K562 (cell line): Measurements from ENCODE around the gene PRDM16.

Experiments
- HNRNPK ChIP-seq: fragments of 200-400 bp; formaldehyde crosslinking; IDR thresholded peaks from one replicate; pipeline ENCODE4 v1.6.1; 2018; ENCODE audit warnings: mild to moderate bottlenecking, low read depth, low read length; ENCODE audit not compliant: poor library complexity, severe bottlenecking
- ID3 ChIP-seq, 2 experiments: fragments of 250-450 bp in 1 of 2; fragments of 450-650 bp in 1 of 2; sonication (Bioruptor Pico) in 1 of 2; IDR thresholded peaks; 2 replicates each; pipeline versions ENCODE4 v1.6.1 to v1.8.0; 2016 to 2021; ENCODE audit warnings: mild to moderate bottlenecking in 2 of 2, moderate library complexity in 2 of 2, missing compliant biosample characterization in 1 of 2, missing genetic modification characterization in 1 of 2
- KLF6 ChIP-seq: fragments of 250-450 bp; sonication (Bioruptor Pico); IDR thresholded peaks from 2 replicates; pipeline ENCODE4 v1.4.0; 2020; ENCODE audit warnings: mild to moderate bottlenecking, moderate library complexity, borderline replicate concordance
- ZBTB43 ChIP-seq: sonication (generic); formaldehyde crosslinking; IDR thresholded peaks from 2 replicates; pipeline ENCODE4 v1.8.0; 2023; ENCODE audit warnings: mild to moderate bottlenecking, missing genetic modification reagents

- TF ChIP-seq ZBTB43 (CRISPR knock-in tag) (no peak), HNRNPK (no peak), KLF6 (no peak), ID3 (CRISPR knock-in tag; IDR thresholded peaks at IDR 0.05) (no peak), ID3 (tag; IDR thresholded peaks at IDR 0.05) (no peak)
Observed at GRCh38 chr1:3213730-3214129, 144.7 kb downstream of the PRDM16 start.
